Measurements from ENCODE around the gene TOM1L2.

DNA sequence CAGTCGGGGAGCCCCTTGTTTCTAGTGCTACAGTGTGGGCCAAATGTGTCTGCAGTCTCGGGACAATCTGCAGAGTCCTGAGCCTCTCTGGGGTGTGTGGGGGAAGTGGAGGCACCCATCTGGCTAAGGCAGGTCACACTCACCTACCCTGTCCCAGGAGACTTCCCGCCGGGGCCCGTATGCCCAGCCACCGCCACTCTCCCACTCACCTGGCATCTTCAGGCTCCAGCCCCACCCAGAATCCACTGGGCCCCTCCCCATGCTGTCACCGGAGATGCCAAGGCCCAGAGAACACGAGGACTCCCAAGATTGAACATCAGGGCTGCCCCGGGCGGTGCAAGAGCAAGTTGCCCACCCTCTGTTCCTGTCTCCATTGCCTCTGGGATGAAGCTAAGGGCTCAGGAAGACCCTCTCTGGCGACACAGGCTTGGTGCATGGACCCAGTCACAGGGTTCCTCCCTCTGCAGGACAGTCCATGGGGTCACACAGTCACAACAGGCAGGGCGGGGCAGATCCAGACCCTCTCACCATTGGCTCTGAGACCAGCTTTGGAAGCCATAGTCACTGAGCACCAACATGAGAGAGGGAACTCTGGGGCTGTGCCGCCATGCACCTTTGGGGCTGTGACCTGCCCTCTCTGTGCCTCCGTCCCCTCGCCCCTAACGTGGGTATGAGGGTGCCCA, 173.5 kb downstream of the TOM1L2 start:
- TF ChIP-seq, protein P1, sequence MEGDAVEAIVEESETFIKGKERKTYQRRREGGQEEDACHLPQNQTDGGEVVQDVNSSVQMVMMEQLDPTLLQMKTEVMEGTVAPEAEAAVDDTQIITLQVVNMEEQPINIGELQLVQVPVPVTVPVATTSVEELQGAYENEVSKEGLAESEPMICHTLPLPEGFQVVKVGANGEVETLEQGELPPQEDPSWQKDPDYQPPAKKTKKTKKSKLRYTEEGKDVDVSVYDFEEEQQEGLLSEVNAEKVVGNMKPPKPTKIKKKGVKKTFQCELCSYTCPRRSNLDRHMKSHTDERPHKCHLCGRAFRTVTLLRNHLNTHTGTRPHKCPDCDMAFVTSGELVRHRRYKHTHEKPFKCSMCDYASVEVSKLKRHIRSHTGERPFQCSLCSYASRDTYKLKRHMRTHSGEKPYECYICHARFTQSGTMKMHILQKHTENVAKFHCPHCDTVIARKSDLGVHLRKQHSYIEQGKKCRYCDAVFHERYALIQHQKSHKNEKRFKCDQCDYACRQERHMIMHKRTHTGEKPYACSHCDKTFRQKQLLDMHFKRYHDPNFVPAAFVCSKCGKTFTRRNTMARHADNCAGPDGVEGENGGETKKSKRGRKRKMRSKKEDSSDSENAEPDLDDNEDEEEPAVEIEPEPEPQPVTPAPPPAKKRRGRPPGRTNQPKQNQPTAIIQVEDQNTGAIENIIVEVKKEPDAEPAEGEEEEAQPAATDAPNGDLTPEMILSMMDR (IDR thresholded peaks at IDR 0.05), result no peak
- TF ChIP-seq POLR2A (IDR thresholded peaks at IDR 0.05), result no peak
